Adrenal gland (tissue), 5 donors: ENCODE data around the gene ACOT11.

ENCODE experiments used
- POLR2A ChIP-seq, 2 donors: fragments of 450-650 bp; IDR thresholded peaks; one replicate each; pipeline ENCODE4 v1.6.1; 2017; ENCODE audit warnings: antibody characterized with exemption in 2 of 2, mild to moderate bottlenecking in 2 of 2, moderate library complexity in 1 of 2
- TF ChIP-seq, protein P1 (sequence below), 6 experiments: fragments of 450-650 bp in 4 of 6; fragments of 200-600 bp in 2 of 6; sonication (generic) in 1 of 6; IDR thresholded peaks; 1 replicate in 5 of 6; 2 replicates in 1 of 6; pipeline versions ENCODE4 v1.5.1 to v1.8.0; 2016 to 2021; ENCODE audit warnings: antibody characterized with exemption in 6 of 6, mild to moderate bottlenecking in 2 of 6, moderate library complexity in 1 of 6
- donor health status: DM: no; HTN: no; CAD: no.

DNA sequence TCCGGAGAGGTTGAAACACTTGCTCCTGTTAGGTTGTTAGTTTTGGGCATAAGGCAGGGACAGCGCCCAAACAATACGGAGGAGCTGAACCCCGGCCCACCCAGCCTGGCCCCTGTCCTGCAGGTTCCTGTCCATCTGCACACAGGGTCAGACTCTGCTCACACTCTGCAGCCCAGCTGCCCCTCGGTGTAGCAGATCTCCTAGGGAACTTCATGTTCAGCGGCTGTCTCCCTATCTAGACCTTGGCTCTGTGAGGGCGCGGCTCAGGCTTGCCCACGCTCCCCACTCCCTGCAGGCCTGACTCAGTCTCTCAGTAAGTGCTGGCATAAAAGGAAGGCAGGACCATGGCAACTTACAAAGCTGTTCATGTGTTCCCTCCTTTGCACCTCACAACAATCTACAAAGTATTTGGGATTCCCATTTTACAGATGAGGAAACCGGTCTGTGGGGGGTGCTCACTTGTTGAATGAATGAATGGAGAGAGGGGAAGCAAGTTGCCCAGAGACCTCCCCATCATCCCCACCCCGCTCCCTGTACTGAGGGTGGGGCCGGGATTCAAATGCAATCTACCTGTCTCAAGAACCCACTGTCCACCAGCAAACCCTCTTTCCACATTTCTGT is 26.2 kb downstream of the ACOT11 start:
- TF ChIP-seq, protein P1, sequence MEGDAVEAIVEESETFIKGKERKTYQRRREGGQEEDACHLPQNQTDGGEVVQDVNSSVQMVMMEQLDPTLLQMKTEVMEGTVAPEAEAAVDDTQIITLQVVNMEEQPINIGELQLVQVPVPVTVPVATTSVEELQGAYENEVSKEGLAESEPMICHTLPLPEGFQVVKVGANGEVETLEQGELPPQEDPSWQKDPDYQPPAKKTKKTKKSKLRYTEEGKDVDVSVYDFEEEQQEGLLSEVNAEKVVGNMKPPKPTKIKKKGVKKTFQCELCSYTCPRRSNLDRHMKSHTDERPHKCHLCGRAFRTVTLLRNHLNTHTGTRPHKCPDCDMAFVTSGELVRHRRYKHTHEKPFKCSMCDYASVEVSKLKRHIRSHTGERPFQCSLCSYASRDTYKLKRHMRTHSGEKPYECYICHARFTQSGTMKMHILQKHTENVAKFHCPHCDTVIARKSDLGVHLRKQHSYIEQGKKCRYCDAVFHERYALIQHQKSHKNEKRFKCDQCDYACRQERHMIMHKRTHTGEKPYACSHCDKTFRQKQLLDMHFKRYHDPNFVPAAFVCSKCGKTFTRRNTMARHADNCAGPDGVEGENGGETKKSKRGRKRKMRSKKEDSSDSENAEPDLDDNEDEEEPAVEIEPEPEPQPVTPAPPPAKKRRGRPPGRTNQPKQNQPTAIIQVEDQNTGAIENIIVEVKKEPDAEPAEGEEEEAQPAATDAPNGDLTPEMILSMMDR (IDR thresholded peaks at IDR 0.05), result no peak
- TF ChIP-seq POLR2A (IDR thresholded peaks at IDR 0.05), result no peak
